Occipital lobe (tissue), 2 donors: ENCODE data around the gene MGAT3. TPM values are rescaled to one million over a fixed set of nuclear protein-coding genes. Genes with fewer than 3 reads are reported as not detected.
"Not testable (repeated sequence)": the region's sequence is repeated elsewhere in the genome, so short reads cannot be mapped to it uniquely, and the experiment has no call there.

Experiments used
- DNase-seq: peaks from one replicate; lab custom pipeline; 2025; lab: John Stamatoyannopoulos, UW
- total RNA-seq: library from RNA; depleted of rRNA; stranded (reverse); fragments of >200 nt; gene quantifications from one replicate; pipeline ENCODE4 v1.2.3, GENCODE V29; 2014

Gene MGAT3
- total RNA-seq, 1 donor from 2014 or later: 24.8 TPM

DNA sequence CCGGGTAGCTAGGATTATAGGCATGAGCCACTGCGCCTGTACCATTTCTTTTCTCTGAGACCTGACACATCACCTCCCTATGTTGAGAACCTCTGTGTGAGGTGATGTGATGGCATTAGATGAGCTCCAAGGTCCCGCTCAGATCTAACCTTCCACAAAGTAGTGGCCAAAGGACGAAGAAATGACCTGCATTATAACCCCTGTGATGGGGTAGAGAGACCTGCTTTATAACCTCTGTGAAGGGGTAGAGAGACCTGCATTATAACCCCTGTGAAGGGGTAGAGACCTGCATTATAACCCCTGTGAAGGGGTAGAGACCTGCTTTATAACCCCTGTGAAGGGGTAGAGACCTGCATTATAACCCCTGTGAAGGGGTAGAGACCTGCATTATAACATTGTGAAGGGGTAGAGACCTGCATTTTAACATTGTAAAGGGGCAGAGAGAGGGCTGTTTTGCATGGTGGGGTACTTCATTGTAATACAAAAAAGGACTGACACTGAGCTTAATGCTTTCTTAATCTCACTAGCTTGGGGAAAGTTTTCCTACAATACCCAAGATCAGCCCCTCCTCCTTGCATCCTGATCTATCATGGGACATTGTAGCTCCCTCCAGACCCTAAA lies 53.8 kb downstream of the MGAT3 start:
- DNase-seq: no peak

DNA sequence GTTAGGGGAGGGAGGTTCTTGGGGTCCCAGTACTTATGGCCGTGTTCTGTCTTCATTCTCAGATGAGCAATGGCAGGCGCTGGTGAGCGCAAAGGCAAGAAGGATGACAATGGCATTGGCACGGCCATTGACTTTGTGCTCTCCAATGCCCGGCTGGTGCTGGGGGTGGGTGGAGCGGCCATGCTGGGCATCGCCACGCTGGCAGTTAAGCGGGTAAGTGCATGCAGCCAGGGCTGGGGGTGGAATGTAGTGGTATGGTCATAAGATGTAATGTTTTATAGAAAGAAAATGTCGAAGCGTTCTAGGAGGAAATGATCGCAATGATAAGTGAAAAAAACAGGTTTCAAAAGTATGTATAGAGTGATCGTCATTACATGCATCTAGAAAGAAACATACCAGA lies 54.4 kb downstream of the MGAT3 start:
- no peak for DNase-seq

DNA sequence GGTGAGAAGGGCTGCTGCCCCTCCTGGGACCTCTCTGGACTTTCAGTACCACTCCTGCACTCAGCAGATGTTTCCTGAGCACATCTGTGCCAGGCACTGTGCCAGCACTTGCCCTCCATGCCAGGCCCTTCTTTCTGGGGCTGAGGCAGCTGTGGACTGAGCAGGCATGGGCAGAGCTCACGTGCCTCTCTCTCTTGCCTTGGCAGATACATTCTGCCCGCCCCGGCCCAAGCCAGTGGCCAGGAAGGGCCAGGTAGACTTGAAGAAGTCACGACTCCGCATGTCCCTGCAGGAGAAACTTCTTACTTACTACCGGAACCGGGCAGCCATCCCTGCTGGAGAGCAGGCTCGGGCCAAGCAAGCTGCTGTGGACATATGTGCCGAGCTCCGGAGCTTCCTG lies 55.2 kb downstream of the MGAT3 start:
- no peak for DNase-seq

DNA sequence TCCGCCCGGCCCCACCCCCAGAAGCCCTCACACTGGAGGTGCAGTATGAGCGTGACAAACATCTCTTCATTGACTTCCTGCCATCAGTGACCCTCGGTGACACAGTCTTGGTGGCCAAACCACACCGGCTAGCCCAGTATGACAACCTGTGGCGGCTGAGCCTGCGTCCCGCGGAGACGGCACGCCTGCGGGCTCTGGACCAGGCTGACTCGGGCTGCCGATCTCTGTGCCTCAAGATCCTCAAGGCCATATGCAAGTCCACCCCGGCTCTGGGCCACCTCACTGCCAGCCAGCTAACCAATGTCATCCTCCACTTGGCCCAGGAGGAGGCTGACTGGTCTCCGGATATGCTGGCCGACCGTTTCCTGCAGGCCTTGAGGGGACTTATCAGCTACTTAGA lies 57.0 kb downstream of the MGAT3 start:
- no peak for DNase-seq

- DNase-seq: no peak
These were observed 57.7 kb downstream of the MGAT3 start for GRCh38 chr22:39514373-39514973.

GRCh38 chr22:39515266-39516050 lies 58.6 kb downstream of the MGAT3 start:
- no peak for DNase-seq

GRCh38 chr22:39517470-39517869 lies 60.7 kb downstream of the MGAT3 start:
- no peak for DNase-seq

DNA sequence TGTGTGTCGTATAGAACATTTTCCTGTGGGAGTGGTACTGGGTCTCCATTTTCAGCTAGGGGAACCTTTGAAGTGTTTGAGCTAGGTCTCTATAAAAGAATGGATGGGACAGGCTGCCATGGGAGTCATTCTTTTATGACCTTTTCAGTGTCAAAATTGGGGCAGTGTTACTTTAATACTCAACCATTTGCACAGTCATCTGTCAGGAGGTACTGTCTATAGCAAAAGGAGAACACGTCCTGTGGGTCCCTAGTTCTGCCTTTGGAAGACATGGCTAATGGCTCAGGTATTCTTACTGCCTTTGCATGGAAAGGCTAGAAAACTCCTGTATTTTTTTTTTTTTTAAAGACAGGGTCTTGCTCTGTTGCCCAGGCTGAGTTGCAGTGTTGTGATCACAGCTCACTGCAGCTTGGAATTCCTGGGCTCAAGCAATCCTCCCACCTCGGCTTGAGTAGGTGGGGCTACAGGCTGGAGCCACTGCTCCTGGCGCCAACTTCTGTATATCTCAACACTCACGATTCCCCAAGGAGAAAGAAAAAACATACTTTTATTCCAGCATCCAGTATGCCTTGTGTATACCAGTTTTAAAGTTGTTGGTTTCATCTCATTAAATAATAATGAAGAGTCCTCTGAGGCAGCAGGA lies 61.5 kb downstream of the MGAT3 start:
- DNase-seq: no peak

DNA sequence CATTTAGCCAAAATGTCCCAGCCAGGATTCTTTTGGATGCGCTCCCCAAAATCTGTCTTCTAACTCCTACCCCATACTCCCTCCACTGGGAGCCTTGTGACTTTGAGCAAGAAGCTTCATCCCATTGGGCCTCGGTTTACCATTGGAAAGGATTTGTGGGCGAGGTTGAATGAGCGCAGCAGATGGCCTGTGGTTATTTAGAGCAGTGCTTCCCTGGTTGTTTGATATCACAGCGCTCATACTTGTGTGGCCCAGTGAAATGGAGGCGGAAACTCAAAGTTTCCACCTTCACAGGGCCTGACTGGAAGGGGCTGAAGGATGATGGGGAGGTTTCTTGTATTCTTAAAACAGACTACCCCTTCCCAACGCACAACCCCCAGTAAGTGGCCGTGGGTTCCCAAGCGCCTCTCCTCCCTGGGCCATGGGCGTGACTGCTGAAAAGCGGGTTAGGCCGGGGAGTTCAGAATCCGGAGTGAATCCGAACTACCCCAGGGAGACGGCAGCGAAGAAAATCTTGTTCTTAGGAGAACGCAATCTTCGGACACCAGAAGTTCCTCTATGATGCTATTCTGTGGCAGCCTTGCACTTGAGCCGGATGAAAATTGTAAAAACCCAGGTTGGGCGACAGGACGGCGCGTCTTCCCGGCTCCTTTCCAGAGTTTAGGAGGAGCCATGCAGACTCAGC lies 62.3 kb downstream of the MGAT3 start:
- no peak for DNase-seq

DNA sequence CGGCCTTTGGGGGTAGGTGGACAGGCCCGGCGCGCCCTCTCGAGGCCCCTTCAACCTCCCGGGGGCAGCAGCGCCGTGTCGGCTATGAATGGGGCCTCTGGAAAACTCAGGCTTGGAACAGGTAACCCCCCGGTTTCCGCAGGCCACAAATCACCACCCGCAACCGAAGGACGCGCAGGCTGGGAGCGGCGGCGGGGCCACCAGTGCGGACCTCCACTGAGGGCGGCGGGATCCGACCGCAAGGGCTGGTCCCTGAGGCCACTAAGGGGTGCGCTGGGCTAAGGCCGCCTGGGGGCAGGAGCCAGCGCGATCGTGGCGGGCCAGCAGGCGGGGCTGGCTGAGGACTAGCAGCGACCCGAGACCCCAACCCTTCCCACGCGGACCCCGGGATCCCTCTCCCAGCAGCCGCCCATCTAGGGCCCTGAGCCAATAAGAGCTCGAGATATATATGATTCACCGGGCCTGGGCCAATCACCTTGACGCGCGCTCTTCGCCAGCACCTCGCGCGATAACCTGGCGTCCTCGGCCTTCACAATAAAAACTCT lies 62.9 kb downstream of the MGAT3 start:
- DNase-seq: peak; percentile 91

- peak; percentile 91 for DNase-seq
These were observed 63.7 kb downstream of the MGAT3 start, which contains the start of gene ATF4 for GRCh38 chr22:39520226-39521105. ATF4 (plus strand) TSS chr22:39520562; CDS start chr22:39521446, 884 bp downstream.

- DNase-seq: not testable (repeated sequence)
These were observed 64.5 kb downstream of the MGAT3 start for GRCh38 chr22:39521106-39521885.

DNA sequence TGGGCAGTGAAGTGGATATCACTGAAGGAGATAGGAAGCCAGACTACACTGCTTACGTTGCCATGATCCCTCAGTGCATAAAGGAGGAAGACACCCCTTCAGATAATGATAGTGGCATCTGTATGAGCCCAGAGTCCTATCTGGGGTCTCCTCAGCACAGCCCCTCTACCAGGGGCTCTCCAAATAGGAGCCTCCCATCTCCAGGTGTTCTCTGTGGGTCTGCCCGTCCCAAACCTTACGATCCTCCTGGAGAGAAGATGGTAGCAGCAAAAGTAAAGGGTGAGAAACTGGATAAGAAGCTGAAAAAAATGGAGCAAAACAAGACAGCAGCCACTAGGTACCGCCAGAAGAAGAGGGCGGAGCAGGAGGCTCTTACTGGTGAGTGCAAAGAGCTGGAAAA lies 65.3 kb downstream of the MGAT3 start:
- not testable (repeated sequence) for DNase-seq

- DNase-seq: peak; percentile 57
These were observed 65.9 kb downstream of the MGAT3 start for GRCh38 chr22:39522567-39523300.

GRCh38 chr22:39524089-39524752 lies 67.4 kb downstream of the MGAT3 start:
- no peak for DNase-seq

- no peak for DNase-seq
These were observed 68.2 kb downstream of the MGAT3 start for GRCh38 chr22:39524753-39525657.

- DNase-seq: no peak
These were observed 68.8 kb downstream of the MGAT3 start for GRCh38 chr22:39525658-39525975.
